HepG2 (cell line): ENCODE data around the gene CABLES1. TPM values are rescaled to one million over a fixed set of nuclear protein-coding genes. Genes with fewer than 3 reads are reported as not detected.

Source experiments
- CEBPB ChIP-seq: IDR thresholded peaks from 2 replicates; pipeline ENCODE4 v1.6.1; 2011; ENCODE audit warnings: low read depth, low read length, improper control_type of control experiment, borderline replicate concordance
- CREM ChIP-seq, 2 experiments: sonication (generic) in 1 of 2; formaldehyde crosslinking in 1 of 2; IDR thresholded peaks; 2 replicates each; pipeline versions ENCODE4 v1.4.0 to v1.6.1; 2016 to 2020; ENCODE audit warnings: antibody characterized with exemption in 1 of 2, mild to moderate bottlenecking in 1 of 2, missing genetic modification reagents in 1 of 2
- DMAP1 ChIP-seq: IDR thresholded peaks from 2 replicates; pipeline ENCODE4 v1.6.1; 2016
- HHEX ChIP-seq: IDR thresholded peaks from 2 replicates; pipeline ENCODE4 v1.6.1; 2016; ENCODE audit warnings: control low read depth
- KAT7 ChIP-seq: IDR thresholded peaks from 2 replicates; pipeline ENCODE4 v1.6.1; 2018; ENCODE audit warnings: borderline replicate concordance, missing compliant biosample characterization
- MIER3 ChIP-seq: IDR thresholded peaks from 2 replicates; pipeline ENCODE4 v1.6.1; 2016; ENCODE audit warnings: missing compliant biosample characterization, borderline replicate concordance
- NFRKB ChIP-seq: fragments of 450-650 bp; IDR thresholded peaks from 2 replicates; pipeline ENCODE4 v1.6.1; 2017
- PCBP1 ChIP-seq: fragments of 200-400 bp; formaldehyde crosslinking; IDR thresholded peaks from 2 replicates; pipeline ENCODE4 v1.6.1; 2017; ENCODE audit warnings: mild to moderate bottlenecking, low read depth, low read length, borderline replicate concordance
- POLR2AphosphoS2 ChIP-seq: IDR thresholded peaks from 2 replicates; pipeline ENCODE4 v1.6.1; 2011; ENCODE audit warnings: low read depth, low read length, improper control_type of control experiment
- RBM39 ChIP-seq: fragments of 200-400 bp; formaldehyde crosslinking; IDR thresholded peaks from one replicate; pipeline ENCODE4 v1.6.1; 2018; ENCODE audit warnings: antibody characterized with exemption, mild to moderate bottlenecking, low read depth, low read length; ENCODE audit not compliant: poor library complexity, severe bottlenecking
- SKI ChIP-seq: fragments of 450-650 bp; IDR thresholded peaks from one replicate; pipeline ENCODE4 v1.6.1; 2018; ENCODE audit warnings: mild to moderate bottlenecking; ENCODE audit not compliant: partially characterized antibody
- TAF15 ChIP-seq: fragments of 200-400 bp; formaldehyde crosslinking; IDR thresholded peaks from one replicate; pipeline ENCODE4 v1.6.1; 2018; ENCODE audit warnings: mild to moderate bottlenecking, low read depth, low read length; ENCODE audit not compliant: poor library complexity, severe bottlenecking
- TGIF2 ChIP-seq: IDR thresholded peaks from 2 replicates; pipeline ENCODE4 v1.6.1; 2016; ENCODE audit warnings: control low read depth, missing compliant biosample characterization
- ZBTB3 ChIP-seq: sonication (generic); formaldehyde crosslinking; IDR thresholded peaks from 2 replicates; pipeline ENCODE4 v1.4.0; 2020; ENCODE audit warnings: low read depth, mild to moderate bottlenecking, moderate library complexity, missing genetic modification reagents, borderline replicate concordance
- ZC3H13 ChIP-seq: sonication (generic); formaldehyde crosslinking; IDR thresholded peaks from 2 replicates; pipeline ENCODE4 v1.8.1; 2023; ENCODE audit warnings: mild to moderate bottlenecking, missing genetic modification reagents, moderate library complexity
- ZFP62 ChIP-seq: sonication (generic); formaldehyde crosslinking; IDR thresholded peaks from 2 replicates; pipeline ENCODE4 v1.4.0; 2020; ENCODE audit warnings: missing genetic modification reagents
- ZNF343 ChIP-seq: sonication (generic); formaldehyde crosslinking; IDR thresholded peaks from 2 replicates; pipeline ENCODE4 v1.4.0; 2020; ENCODE audit warnings: mild to moderate bottlenecking, missing genetic modification reagents
- ZNF747 ChIP-seq: sonication (generic); formaldehyde crosslinking; IDR thresholded peaks from 2 replicates; pipeline ENCODE4 v1.8.1; 2023; ENCODE audit warnings: missing genetic modification reagents, mild to moderate bottlenecking, borderline replicate concordance
- ZNF766 ChIP-seq: sonication (generic); formaldehyde crosslinking; IDR thresholded peaks from 2 replicates; pipeline ENCODE4 v1.5.0; 2020; ENCODE audit warnings: missing genetic modification reagents, borderline replicate concordance
- ZNF878 ChIP-seq: sonication (generic); formaldehyde crosslinking; IDR thresholded peaks from 2 replicates; pipeline ENCODE4 v1.8.1; 2023; ENCODE audit warnings: mild to moderate bottlenecking, missing genetic modification reagents, moderate library complexity
- ZNF891 ChIP-seq: sonication (generic); formaldehyde crosslinking; IDR thresholded peaks from 2 replicates; pipeline ENCODE4 v1.5.0; 2020; ENCODE audit warnings: mild to moderate bottlenecking, missing genetic modification reagents
- polyA plus RNA-seq, 8 experiments: library from polyadenylated mRNA; depleted of rRNA in 3 of 8; stranded (reverse) in 7 of 8; unstranded in 1 of 8; fragments of >200 nt; fragmentation: Illumina TruSeq in 4 of 8; extraction: Trizol in 4 of 8; gene quantifications; 2 replicates each; pipeline versions ENCODE4 v1.2.1 to v1.2.3, GENCODE V29; 2011 to 2016; ENCODE audit warnings: low read depth in 4 of 8, missing spikeins in 1 of 8, mixed read lengths in 1 of 8; ENCODE audit not compliant: insufficient read depth in 1 of 8
- total RNA-seq, 5 experiments: library from RNA; depleted of rRNA; stranded (reverse); fragments of >200 nt; fragmentation: Illumina TruSeq; extraction: Trizol; gene quantifications; 2 replicates each; pipeline ENCODE4 v1.2.3, GENCODE V29; 2016; ENCODE audit warnings: low read depth in 1 of 5
- TF ChIP-seq, protein P1 (sequence below), 2 experiments: sonication (generic) in 1 of 2; formaldehyde crosslinking in 1 of 2; IDR thresholded peaks; 2 replicates each; pipeline versions ENCODE4 v1.5.1 to v1.6.1; 2011 to 2020; ENCODE audit warnings: borderline replicate concordance in 1 of 2, low read depth in 1 of 2, low read length in 1 of 2, mild to moderate bottlenecking in 1 of 2, missing genetic modification reagents in 1 of 2, moderate library complexity in 1 of 2
- TF ChIP-seq, protein P2 (sequence below): sonication (generic); formaldehyde crosslinking; IDR thresholded peaks from 2 replicates; pipeline ENCODE4 v1.4.0; 2020; ENCODE audit warnings: missing genetic modification reagents, mild to moderate bottlenecking, borderline replicate concordance
- TF ChIP-seq, protein P3 (sequence below): sonication (generic); IDR thresholded peaks from 2 replicates; pipeline ENCODE4 v1.6.1; 2016; ENCODE audit warnings: low read depth, borderline replicate concordance

CABLES1 gene
- total and polyA plus RNA-seq, 2 of the 13 experiments (the other 11 are each of a cell fraction or from before 2014, with no cell fraction given), result 14.7 to 25.8 TPM

DNA sequence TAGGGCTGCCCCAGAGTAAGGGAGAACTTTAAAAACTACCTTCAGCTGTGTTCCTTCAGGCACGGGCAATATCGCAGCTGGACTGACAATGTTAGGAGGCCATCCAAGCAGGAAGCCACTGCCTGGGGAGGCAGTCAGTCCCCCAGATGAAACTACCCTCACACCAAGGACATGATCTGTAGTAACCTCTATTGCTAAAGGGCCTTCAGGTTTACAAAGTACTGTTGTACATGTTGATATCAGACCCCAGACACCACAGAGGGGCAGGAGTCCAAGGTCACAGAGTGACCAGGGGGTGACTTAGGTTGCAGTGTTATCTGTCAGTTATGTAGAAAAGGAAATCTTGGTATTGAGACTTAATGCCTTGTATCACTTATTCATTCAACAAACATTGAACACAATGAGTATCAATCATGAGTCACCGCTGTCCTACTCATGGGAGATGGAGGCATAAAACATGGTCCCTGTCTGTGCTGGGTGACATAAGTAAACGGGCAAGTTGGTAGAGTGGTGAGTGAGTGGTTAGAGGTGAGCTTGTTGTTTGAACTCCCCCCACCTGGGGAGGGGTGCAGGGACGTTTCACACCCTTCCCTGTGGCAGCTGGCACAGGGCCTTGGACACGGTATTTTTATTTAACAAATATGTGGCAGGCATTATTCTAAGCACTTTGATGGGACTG, 7.1 kb downstream of the CABLES1 start (continued):
- TF ChIP-seq PCBP1, result no peak
- TF ChIP-seq DMAP1 (CRISPR knock-in tag), result no peak
- TF ChIP-seq HHEX (CRISPR knock-in tag), result no peak
- TF ChIP-seq ZC3H13 (CRISPR knock-in tag), result no peak
- TF ChIP-seq CREM (IDR thresholded peaks at IDR 0.05), result no peak; the same call in 1 of the 2 replicates
- no peak for TF ChIP-seq CREM (CRISPR knock-in tag; IDR thresholded peaks at IDR 0.05)
- peak; percentile 90 for TF ChIP-seq SKI
- peak; percentile 73 for TF ChIP-seq CEBPB
- no peak for TF ChIP-seq POLR2AphosphoS2
- TF ChIP-seq ZFP62, result no peak
- no peak for TF ChIP-seq ZNF747 (CRISPR knock-in tag)
- no peak for TF ChIP-seq RBM39
- no peak for TF ChIP-seq TGIF2 (CRISPR knock-in tag)
- TF ChIP-seq, protein P1, sequence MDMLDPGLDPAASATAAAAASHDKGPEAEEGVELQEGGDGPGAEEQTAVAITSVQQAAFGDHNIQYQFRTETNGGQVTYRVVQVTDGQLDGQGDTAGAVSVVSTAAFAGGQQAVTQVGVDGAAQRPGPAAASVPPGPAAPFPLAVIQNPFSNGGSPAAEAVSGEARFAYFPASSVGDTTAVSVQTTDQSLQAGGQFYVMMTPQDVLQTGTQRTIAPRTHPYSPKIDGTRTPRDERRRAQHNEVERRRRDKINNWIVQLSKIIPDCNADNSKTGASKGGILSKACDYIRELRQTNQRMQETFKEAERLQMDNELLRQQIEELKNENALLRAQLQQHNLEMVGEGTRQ (IDR thresholded peaks at IDR 0.05; ENCODE audit: low read depth, low read length), result no peak
- TF ChIP-seq, protein P1 (CRISPR knock-in tag; IDR thresholded peaks at IDR 0.05; ENCODE audit: borderline replicate concordance), result no peak
- no peak for TF ChIP-seq ZNF766 (CRISPR knock-in tag)
- TF ChIP-seq TAF15, result no peak
- TF ChIP-seq ZNF878, result no peak
- TF ChIP-seq ZBTB3 (CRISPR knock-in tag), result no peak
- TF ChIP-seq, protein P2, sequence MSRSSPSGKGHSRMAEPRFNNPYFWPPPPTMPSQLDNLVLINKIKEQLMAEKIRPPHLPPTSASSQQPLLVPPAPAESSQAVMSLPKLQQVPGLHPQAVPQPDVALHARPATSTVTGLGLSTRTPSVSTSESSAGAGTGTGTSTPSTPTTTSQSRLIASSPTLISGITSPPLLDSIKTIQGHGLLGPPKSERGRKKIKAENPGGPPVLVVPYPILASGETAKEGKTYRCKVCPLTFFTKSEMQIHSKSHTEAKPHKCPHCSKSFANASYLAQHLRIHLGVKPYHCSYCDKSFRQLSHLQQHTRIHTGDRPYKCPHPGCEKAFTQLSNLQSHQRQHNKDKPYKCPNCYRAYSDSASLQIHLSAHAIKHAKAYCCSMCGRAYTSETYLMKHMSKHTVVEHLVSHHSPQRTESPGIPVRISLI (CRISPR knock-in tag), result no peak
- peak; percentile 61; the same call in 1 of the 2 replicates for TF ChIP-seq MIER3 (CRISPR knock-in tag)
- TF ChIP-seq ZNF891 (CRISPR knock-in tag), result no peak
- TF ChIP-seq, protein P3, sequence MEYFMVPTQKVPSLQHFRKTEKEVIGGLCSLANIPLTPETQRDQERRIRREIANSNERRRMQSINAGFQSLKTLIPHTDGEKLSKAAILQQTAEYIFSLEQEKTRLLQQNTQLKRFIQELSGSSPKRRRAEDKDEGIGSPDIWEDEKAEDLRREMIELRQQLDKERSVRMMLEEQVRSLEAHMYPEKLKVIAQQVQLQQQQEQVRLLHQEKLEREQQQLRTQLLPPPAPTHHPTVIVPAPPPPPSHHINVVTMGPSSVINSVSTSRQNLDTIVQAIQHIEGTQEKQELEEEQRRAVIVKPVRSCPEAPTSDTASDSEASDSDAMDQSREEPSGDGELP, result peak; percentile 7; the same call in 1 of the 2 replicates
- no peak for TF ChIP-seq NFRKB
- no peak for TF ChIP-seq ZNF343 (CRISPR knock-in tag)
- TF ChIP-seq KAT7 (CRISPR knock-in tag), result peak; percentile 6; the same call in 1 of the 2 replicates
